NT2/D1 (cell line): ENCODE measurements around the gene WDR70.
"Not testable (repeated sequence)": the region's sequence is repeated elsewhere in the genome, so short reads cannot be mapped to it uniquely, and the experiment has no call there.

ENCODE experiments used
- YY1 ChIP-seq: IDR thresholded peaks from 2 replicates; pipeline ENCODE4 v1.6.1; 2011; ENCODE audit not compliant: insufficient read length, insufficient read depth
- ZNF274 ChIP-seq: IDR thresholded peaks from 2 replicates; pipeline ENCODE4 v1.6.1; 2011; ENCODE audit warnings: mild to moderate bottlenecking, low read depth, low read length

- TF ChIP-seq YY1, ZNF274: not testable (repeated sequence)
Observed at GRCh38 chr5:37378066-37378465, 1.1 kb upstream of the WDR70 start.
